GM12873 (cell line): Measurements from ENCODE around the gene ANGPTL4.

Source experiments
- TF ChIP-seq, protein P1 (sequence below): IDR thresholded peaks from 2 replicates; pipeline ENCODE4 v1.5.1; 2012; ENCODE audit warnings: low read depth, mild to moderate bottlenecking, moderate library complexity, low read length, control low read depth; ENCODE audit not compliant: insufficient read depth; ENCODE audit errors: missing control alignments

Gene ANGPTL4

GRCh38 chr19:8321986-8322637, 41.8 kb upstream of the ANGPTL4 start:
- TF ChIP-seq, protein P1, sequence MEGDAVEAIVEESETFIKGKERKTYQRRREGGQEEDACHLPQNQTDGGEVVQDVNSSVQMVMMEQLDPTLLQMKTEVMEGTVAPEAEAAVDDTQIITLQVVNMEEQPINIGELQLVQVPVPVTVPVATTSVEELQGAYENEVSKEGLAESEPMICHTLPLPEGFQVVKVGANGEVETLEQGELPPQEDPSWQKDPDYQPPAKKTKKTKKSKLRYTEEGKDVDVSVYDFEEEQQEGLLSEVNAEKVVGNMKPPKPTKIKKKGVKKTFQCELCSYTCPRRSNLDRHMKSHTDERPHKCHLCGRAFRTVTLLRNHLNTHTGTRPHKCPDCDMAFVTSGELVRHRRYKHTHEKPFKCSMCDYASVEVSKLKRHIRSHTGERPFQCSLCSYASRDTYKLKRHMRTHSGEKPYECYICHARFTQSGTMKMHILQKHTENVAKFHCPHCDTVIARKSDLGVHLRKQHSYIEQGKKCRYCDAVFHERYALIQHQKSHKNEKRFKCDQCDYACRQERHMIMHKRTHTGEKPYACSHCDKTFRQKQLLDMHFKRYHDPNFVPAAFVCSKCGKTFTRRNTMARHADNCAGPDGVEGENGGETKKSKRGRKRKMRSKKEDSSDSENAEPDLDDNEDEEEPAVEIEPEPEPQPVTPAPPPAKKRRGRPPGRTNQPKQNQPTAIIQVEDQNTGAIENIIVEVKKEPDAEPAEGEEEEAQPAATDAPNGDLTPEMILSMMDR = no peak

- TF ChIP-seq, protein P1 = no peak
These were observed 41.3 kb upstream of the ANGPTL4 start for GRCh38 chr19:8322638-8322997.

- TF ChIP-seq, protein P1 = no peak
These were observed 40.2 kb upstream of the ANGPTL4 start for GRCh38 chr19:8323781-8324185.

DNA sequence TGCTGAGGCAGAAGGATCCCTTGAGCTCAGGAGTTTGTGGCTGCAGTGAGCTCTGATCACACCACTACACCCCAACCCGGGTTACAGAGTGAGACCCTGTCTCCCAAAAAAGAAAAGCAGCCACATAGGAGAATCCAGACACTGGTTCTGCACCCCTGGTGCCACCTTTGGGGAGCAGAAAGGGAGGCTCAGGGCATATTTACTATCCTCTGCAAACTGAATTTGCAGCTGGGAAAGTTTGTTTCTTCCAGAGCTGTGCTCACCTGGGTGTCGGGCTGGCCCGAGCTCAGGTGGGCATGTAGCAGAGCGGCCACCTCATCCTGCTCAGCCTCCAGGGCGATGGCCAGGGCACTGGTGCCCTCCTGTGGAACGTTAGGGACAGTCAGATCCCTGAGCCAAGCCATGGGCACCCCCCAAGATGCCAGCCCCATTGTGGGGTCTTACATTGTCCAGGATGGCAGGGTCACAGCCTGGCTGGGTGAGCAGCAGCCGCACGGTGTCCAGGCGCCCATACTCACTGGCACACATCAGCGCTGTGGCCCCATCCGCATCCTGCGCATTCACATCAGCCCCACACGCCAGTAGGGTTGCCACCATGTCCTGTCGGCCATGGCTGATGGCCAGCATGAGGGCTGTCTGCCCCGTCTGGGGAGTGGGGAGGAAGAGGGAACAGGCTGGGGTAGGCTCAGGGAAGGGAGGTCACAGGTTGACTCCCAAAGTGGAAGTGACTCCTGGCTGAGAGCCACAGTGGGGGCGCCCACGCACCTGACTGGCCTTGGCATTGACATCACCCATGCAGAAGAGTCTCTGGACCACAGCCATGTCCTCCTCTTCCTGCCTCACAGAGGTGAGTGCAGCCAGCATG, 39.5 kb upstream of the ANGPTL4 start:
- TF ChIP-seq, protein P1 = no peak

DNA sequence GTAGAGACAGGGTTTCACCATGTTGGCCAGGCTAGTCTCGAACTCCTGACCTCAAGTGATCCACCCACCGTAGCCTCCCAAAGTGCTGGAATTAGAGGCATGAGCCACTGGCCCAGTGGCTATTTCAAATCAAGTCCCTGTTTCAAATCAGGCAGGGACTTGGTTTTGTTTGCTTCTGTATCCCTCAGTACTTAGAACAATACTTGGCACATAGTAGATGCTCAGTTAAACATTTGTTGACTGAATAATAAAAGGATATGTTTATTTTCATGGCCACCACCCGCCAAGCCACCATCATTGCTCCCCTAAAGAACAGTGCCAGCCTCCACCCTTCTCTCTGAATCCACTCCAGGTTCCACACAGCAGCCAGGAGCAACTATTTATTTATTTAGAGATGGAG, 38.5 kb upstream of the ANGPTL4 start:
- TF ChIP-seq, protein P1 = no peak

- TF ChIP-seq, protein P1 = no peak
These were observed 34.0 kb upstream of the ANGPTL4 start for GRCh38 chr19:8329996-8330395.

GRCh38 chr19:8331263-8331845, 32.6 kb upstream of the ANGPTL4 start:
- TF ChIP-seq, protein P1 = no peak
